Urothelium cell line (cell line): ENCODE results near the gene YDJC.
"Not testable (repeated sequence)": the region's sequence is repeated elsewhere in the genome, so short reads cannot be mapped to it uniquely, and the experiment has no call there.

Experiments used
- DNase-seq: peaks from one replicate; pipeline ENCODE4 v3.0.0; 2011; ENCODE audit warnings: low spot score, mixed read lengths
- FAIRE-seq: peaks from 2 replicates; lab custom pipeline; 2011; peaks lifted over from hg19 to GRCh38; lab: Jason Lieb, UNC

The YDJC gene

GRCh38 chr22:21652010-21652546 is 22.3 kb upstream of the YDJC start:
- FAIRE-seq (peak; percentile 37), DNase-seq (peak; percentile 98)

DNA sequence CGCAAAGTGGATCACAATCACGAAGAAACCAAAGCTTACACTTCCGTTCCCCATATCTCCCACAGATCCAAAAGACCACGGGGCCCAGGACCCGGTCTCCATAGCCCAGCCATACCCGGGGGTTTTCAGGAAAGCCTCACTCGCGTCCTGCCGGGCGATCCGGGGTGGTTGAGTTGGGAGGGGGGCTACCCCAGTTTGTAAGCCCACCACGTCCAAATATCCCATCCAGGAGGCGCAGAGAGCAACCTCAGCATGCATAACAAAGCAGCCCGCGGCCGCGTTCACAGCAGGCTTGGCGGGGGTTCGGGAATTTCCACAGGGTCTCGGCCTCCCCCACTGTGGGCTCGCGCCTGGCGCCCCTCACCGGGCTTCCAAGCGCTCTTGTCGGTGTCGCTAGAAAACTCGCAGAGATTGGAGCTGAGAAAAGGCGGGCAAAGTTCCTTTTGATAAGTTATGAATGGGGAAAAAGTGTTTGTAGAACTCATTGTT is 21.7 kb upstream of the YDJC start:
- FAIRE-seq: no peak

GRCh38 chr22:21650823-21651520 is 21.1 kb upstream of the YDJC start:
- no peak for DNase-seq

More for the DNA sequence above, 21.7 kb upstream of the YDJC start:
- DNase-seq: no peak

DNA sequence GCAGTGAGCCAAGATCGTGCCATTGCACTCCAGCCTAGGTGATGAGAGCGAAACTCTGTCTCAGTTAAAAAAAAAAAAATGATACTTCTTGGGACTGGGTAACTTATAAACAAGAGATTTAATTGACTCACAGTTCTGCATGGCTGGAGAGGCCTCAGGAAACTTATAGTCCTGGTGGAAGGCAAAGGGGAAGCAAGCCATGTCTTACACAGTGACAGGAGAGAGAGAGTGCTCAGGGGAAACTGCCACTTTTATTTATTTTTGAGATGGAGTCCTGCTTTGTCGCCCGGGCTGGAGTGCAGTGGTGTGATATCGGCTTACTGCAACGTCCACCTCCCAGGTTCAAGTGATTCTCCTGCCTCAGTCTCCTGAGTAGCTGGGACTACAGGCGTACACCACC is 20.5 kb upstream of the YDJC start:
- DNase-seq: no peak
- FAIRE-seq: no peak

More at GRCh38 chr22:21650823-21651520, 21.1 kb upstream of the YDJC start:
- peak; percentile 9 for FAIRE-seq

DNA sequence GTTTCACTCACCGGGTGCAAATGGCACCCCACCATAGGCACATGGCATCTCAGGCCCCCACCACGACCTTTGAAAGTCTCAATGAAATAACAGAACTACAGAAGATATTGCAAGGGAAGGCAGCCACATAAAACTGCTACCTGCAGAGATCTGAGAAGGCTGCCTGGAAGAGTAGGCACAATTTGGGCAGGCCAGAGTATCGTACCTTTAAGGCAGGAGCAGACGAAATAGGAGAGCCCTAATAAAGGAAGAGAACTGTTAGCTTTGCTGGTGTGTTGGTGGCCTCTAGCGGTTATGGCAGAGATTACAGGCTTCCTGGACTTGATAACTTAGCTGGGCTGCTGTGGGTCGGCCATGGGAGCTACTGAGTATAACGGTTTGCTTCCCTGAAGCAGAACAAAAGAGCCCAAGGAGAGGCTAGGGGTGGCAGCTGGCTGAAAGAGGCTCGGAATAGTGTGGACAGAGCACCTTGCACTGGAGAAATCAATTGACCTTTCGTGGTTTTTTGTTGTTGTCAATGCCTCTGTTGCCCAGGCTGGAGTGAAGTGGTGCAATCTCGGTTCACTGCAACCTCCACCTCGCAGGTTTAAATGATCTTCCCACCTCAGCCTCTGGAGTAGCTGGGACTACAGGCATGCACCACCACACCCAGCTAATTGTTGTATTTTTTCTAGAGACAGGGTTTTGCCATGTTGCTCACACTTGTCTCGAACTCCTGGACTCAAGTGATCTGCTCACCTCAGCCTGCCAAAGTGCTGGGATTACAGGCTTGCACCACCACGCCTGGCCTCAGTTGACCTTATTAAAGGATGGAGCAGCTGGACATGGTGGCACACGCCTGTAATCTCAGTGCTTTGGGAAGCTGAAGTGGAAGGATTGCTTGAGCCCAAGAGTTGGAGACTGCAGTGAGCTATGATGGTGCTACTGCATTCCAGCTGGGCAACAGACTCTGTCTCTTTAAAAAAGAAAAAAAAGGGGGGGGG is 17.1 kb upstream of the YDJC start:
- peak; percentile 46 for FAIRE-seq
- DNase-seq: peak; percentile 83

- DNase-seq, FAIRE-seq: not testable (repeated sequence)
Observed at GRCh38 chr22:21645513-21645912, 15.7 kb upstream of the YDJC start.

- FAIRE-seq (peak; percentile 88), DNase-seq (no peak)
Observed at GRCh38 chr22:21643533-21644357, 13.9 kb upstream of the YDJC start.

DNA sequence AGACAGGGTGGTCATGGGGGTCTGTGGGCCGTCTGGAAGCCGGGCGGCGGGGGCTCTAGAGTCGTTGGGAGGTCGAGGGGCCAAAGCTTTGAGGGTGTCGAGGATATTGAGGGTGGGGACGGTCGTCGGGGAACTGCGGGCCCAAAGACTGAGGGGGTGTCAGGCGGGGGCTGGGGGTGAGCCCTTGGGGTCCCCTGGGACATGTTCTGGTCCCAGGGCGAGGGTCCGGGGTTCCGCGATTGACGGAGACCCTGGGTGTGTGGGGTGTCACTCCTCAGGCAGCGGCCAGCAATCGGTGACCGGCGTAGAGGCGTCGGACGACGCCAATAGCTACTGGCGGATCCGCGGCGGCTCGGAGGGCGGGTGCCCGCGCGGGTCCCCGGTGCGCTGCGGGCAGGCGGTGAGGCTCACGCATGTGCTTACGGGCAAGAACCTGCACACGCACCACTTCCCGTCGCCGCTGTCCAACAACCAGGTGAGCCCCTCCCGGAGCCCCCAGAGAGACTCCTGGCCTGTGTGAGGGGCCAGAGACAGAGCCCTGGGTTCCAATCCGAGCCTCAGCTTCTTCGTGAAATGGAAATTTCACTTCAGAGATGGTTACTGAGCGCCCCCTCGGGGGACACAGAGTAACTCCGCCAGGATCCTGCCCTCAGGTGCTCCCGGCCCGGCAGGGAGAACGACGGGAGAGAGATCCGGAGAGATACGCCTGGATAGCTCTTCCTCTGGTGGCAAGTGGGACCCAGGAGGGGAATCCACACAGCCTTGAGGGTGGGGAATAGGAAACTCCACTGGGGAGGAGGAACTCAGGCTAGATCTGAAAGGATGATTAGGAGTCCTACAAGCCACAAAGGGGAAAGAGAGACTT is 13.0 kb upstream of the YDJC start:
- FAIRE-seq: peak; percentile 48
- peak; percentile 85 for DNase-seq

GRCh38 chr22:21641789-21642583 is 12.2 kb upstream of the YDJC start, which contains the start of gene SDF2L1:
TSS of gene SDF2L1 (plus strand) at chr22:21642302. CDS start at chr22:21642337, 35 bp downstream.
- DNase-seq: peak; percentile 100
- FAIRE-seq: peak; percentile 99

DNA sequence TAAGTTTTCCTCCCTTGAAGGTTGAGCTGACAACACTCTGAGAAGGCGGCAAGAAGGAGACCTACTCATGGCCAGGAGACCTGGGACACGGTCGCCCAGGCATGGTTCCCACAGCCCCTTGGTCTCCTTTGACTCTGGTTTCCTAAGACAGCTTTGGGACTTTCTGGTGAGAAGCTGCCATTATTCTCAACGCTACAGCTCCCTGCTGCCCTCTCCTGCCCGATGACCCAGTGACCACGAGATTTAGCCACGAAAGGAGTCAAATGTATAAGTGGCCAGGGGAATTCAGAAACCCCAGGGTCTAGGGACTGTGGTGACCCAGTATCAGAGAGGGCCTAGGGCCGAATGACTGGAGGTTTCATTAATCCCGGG is 11.6 kb upstream of the YDJC start:
- FAIRE-seq (peak; percentile 37), DNase-seq (peak; percentile 72)

GRCh38 chr22:21640810-21641209 is 11.0 kb upstream of the YDJC start:
- FAIRE-seq (no peak), DNase-seq (no peak)

GRCh38 chr22:21639359-21639758 is 9.5 kb upstream of the YDJC start:
- DNase-seq (no peak), FAIRE-seq (peak; percentile 67)

GRCh38 chr22:21637450-21637849 is 7.6 kb upstream of the YDJC start:
- FAIRE-seq, DNase-seq: not testable (repeated sequence)

DNA sequence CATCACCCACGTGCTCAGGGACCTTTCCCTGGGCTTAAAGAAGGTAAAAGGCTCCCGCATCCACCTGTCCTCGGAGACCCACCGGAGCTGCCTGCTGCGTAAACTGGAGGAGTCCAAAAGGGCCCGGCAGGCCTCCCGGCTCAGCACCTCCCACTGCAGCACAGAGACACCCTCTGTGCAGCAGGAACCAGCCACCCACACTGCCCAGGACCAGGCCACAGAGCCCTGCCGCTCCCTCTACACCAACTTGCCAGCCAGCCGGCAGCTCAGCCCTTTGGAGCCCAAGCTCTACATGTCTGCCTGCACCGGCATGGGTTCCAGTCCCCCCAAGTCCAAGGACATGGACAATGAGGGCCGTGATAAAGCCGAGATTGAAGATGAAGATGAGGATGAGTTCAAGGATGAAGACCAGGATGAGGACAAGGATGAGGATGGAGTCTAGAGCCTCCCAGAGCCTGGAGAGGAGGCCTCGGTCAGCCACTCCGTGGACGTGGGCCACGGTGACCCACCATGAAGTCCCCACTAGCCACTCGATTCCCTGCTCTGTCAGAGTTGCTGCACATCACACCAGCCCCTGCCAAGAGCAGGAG is 6.9 kb upstream of the YDJC start:
- no peak for FAIRE-seq
- no peak for DNase-seq

DNA sequence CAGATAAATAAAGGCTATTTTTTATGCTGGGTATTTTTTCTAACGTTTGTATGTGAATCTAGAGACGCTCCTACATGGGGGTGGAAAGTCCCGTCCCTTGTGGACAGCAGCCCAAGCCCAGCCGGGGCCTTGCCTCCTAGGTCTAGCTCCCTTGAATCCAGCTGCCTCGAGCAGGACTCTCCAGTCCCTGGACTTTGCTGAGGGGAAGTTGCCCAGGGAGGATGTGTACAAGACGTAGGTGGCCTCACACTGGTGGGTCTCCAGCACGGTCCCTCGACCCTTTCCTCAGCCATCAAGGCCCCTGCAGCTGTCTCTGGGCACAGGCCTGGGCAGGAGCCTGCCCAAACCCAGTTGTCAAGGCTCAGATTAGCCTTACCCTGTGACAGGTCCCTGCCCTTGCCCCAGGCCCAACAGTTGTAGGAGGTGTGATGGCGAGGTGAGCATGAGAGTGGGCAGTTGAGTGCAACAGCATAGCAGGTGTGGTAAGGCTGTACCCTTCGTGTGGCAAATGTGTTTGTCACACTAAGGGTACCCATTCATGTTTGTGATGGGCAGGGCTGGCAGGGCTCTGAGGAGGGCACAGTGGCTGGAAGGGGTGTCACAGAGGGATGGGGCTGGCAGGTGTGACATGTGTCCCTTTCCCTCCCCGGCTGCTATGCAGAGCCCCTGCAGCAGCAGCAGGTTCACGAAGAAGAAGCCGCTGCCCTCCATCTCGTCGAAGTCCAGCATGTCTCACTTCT is 6.1 kb upstream of the YDJC start:
- DNase-seq (no peak), FAIRE-seq (no peak)

- FAIRE-seq (peak; percentile 44), DNase-seq (no peak)
Observed at GRCh38 chr22:21634844-21635243, 5.0 kb upstream of the YDJC start.

DNA sequence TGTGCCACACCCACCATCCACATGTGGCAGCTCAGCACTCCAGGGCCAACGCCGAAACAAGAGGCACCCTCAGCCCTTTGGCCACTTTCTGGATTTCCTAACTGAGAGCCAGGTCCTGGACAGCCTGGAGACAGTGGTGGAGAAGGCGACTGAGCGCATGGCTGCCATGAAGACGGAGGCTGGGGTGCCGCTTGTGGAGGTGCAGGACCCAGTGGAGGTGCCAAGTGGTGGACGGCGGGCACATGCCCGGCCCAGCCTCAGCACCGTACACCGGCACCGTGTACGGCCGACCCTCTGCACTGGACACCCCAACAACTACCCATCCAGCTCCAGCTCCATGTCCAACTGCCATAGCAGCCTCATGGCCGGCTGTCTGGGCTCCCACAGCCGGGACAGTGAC is 4.3 kb upstream of the YDJC start:
- FAIRE-seq (peak; percentile 40), DNase-seq (no peak)
